ENCODE results near the gene MYO10.

GRCh38 chr5:16701134-16702099, 234.7 kb downstream of the MYO10 start:
- TF ChIP-seq CTCF (IDR thresholded peaks at IDR 0.05; ENCODE audit: low read depth, low read length) (no peak), EZH2phosphoT487 (IDR thresholded peaks at IDR 0.05; ENCODE audit: low read depth) (no peak)

Measured in OCI-LY3 (cell line).